ENCODE data around the gene RIN1.
A peak's percentile ranks its signal among the peaks of the same experiment; 100 is the strongest.
"Not testable (repeated sequence)": the region's sequence is repeated elsewhere in the genome, so short reads cannot be mapped to it uniquely, and the experiment has no call there.

The RIN1 gene

GRCh38 chr11:66331542-66332370, 4.5 kb downstream of the RIN1 start:
- no peak overlapping the region for H3K27ac Mint-ChIP-seq
- DNase-seq (ENCODE audit: low spot score in 2 of 2): no peak
- no peaks in the 10 kb centered on the region for H3K9me3 Mint-ChIP-seq
- peaks cover 35% of the 10 kb centered on the region for H3K4me1 Mint-ChIP-seq
- no peak overlapping the region for H3K4me3 Mint-ChIP-seq
- ATAC-seq: no peak
- peaks cover 6% of the 10 kb centered on the region for H3K36me3 Mint-ChIP-seq

- peaks cover 35% of the 10 kb centered on the region for H3K4me1 Mint-ChIP-seq
- no peaks in the 10 kb centered on the region for H3K36me3 Mint-ChIP-seq
- DNase-seq (ENCODE audit: low spot score in 2 of 2): no peak
- peak overlapping the region; percentile 23 for H3K27ac Mint-ChIP-seq
- H3K9me3 Mint-ChIP-seq: no peaks in the 10 kb centered on the region
- no peak overlapping the region for H3K4me3 Mint-ChIP-seq
- no peak for ATAC-seq
Measured at GRCh38 chr11:66330931-66331330, 5.3 kb downstream of the RIN1 start.

GRCh38 chr11:66329165-66329673, 7.0 kb downstream of the RIN1 start:
- peaks cover 36% of the 10 kb centered on the region for H3K4me1 Mint-ChIP-seq
- H3K36me3 Mint-ChIP-seq: no peaks in the 10 kb centered on the region
- DNase-seq (ENCODE audit: low spot score in 2 of 2) (no peak), ATAC-seq (no peak)
- H3K4me3 Mint-ChIP-seq: peak overlapping the region; percentile 38
- H3K27ac Mint-ChIP-seq: peak overlapping the region; percentile 68
- H3K9me3 Mint-ChIP-seq: no peaks in the 10 kb centered on the region

DNA sequence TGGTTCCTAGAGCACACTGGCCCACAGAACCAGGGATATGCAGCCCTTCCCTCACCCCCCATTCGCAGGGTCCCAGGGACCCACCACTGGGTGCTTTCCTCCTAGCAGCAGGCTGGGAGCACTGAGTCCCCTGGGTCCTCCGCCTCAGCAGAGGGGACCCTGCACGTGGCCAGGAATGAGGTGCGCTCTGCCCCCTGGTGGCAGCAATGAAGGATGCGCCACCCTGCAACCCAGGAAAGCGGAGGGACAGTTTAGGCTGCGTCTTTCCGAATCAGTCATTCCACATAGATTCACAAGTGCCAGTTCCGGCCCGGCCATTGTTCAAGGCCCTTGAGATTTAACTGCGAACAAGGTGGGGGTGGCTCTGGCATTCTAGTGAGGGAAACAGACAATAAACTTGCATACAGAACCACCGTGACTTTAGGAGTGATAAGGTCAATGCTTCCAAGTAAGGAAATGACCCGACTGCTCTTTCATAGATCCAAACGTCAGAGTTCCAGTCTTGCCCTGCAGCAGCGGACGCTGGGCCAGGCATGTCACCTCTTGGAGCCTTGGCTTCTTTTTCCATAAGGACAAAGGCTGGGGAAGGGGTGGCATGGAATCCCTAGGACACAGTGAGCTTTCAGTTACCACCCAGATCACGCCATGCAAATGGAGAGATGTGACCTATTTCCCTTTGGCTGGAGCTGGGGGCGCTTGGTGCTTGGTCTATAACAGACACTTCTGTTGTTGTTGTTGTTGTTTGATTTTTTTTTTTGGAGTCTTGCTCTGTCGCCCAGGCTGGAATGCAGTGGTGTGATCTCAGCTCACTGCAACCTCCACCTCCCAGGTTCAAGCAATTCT, 7.7 kb downstream of the RIN1 start:
- peak overlapping the region; percentile 68 for H3K27ac Mint-ChIP-seq
- H3K9me3 Mint-ChIP-seq: no peaks in the 10 kb centered on the region
- peak; percentile 87 for ATAC-seq
- H3K4me3 Mint-ChIP-seq: peak overlapping the region; percentile 38
- H3K36me3 Mint-ChIP-seq: no peaks in the 10 kb centered on the region
- peaks cover 43% of the 10 kb centered on the region for H3K4me1 Mint-ChIP-seq
- DNase-seq (ENCODE audit: low spot score in 2 of 2): peak; percentile 80 to 90

- ATAC-seq (peak; percentile 61), DNase-seq (ENCODE audit: low spot score in 2 of 2) (no peak)
- H3K27ac Mint-ChIP-seq: peak overlapping the region; percentile 68
- H3K4me1 Mint-ChIP-seq: peaks cover 48% of the 10 kb centered on the region
- H3K36me3 Mint-ChIP-seq: no peaks in the 10 kb centered on the region
- H3K9me3 Mint-ChIP-seq: no peaks in the 10 kb centered on the region
- peak overlapping the region; percentile 38 for H3K4me3 Mint-ChIP-seq
Measured at GRCh38 chr11:66328031-66328301, 8.3 kb downstream of the RIN1 start.

DNA sequence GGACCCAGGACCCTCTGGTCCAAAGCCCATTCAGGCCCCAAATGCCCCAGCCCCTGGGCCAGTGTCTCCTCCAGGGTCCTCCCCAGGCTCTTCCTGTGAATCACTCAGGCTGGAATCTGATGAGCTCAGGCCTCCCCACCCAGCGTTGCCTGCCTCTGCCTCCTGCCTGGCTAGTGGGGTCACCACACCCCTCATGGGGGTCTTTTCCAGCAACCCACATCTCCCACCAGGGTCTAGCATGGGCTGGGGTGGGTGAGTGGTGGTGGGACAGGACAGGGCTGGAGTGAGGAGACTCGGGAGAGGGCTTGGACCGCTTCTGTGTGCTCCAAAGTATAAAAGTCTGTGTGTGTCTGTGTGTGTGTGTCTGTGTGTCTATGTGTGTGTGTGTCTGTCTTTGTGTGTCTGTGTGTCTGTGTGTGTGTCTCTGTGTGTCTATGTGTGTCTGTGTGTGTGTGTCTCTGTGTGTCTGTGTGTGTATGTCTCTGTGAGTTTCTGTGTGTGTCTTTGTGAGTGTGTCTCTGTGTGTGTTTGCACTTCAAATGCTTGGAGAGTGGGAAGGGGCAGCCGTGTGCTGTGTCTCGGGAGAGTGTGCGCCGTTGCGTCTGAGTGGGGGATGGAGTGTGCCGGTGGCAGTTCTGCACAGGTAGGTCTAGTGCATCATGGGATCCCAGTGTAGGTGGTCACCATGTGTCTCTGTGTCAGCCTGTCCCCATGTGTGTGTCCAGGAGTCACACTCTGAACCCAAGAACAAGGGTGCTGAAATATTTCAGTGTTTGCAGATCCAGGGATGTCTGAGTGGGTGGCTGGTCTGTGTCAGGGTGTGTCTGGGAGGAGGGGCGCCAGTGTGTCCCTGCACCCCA, 8.8 kb downstream of the RIN1 start:
- H3K27ac Mint-ChIP-seq: peak overlapping the region; percentile 58
- ATAC-seq: no peak
- H3K4me3 Mint-ChIP-seq: peak overlapping the region; percentile 13
- no peak for DNase-seq (ENCODE audit: low spot score in 2 of 2)
- H3K36me3 Mint-ChIP-seq: no peaks in the 10 kb centered on the region
- peaks cover 54% of the 10 kb centered on the region for H3K4me1 Mint-ChIP-seq
- no peaks in the 10 kb centered on the region for H3K9me3 Mint-ChIP-seq

DNA sequence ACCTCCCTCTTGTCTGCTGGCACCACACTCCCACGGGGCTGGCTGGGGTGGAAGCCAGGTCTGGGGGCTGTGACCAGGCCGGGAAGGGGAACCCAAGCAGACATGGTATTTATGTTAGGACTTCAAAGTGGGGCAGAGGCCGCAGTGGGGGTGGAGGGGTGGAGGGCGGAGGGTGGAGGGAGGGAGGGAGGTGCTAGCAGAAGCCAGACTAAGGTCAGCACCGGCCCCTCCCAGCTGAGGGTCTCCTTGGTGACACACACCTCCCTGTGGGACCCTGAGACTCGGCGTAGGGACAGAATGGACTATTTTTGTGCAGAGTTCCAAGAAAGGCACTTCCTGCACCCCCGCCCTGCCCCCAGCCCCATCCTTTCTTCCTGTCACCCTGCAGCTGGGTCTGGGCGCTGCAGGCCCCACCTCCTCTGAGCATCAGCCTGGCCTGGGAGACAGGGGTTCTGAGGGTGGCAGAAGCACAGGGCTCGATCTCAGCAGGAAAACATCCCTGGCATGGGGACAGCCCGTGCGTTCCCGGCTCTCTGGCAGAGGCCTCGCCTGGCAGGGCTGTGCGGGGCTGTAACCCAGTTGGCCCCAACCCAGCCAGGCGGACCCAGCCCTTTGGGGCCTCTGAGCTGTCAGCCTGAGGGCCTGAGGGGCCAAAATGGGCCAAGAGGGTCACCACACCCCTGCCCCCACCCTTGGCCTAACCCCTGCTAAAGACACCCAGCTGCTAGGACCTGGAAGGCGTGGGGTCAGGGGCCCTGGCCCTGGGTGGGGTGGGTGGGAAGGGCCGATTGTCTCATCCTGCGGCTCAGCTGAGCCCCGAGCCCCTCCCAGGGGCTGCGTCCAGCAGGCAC, 9.7 kb downstream of the RIN1 start:
- DNase-seq (ENCODE audit: low spot score in 2 of 2) (peak in 1 of 2 donors; percentile 59), ATAC-seq (peak; percentile 3)
- Mint-ChIP-seq H3K27ac (peak overlapping the region; percentile 86), H3K4me3 (peak overlapping the region; percentile 19), H3K9me3 (no peaks in the 10 kb centered on the region), H3K4me1 (peaks cover 58% of the 10 kb centered on the region), H3K36me3 (no peaks in the 10 kb centered on the region)

DNA sequence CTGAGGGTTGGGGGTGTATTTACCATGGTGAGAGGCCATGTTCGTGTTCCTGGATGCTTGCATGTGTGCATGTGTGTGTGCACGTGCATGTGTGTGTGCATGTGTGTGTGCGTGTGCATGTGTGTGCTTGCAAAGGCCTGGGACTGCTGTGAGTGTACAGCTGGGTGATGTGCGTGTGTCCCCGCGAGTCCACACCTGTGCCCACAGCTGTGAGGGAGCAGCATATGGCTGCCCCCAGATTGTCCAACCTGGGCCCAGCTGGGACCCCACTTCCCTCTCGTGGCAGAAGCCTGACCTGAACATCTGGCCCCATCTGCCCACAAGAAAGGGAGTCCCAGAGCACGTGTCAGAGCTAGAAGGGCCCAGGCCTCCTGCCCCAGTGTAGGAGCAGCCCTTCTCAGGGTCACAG, 11.0 kb downstream of the RIN1 start:
- no peak for DNase-seq (ENCODE audit: low spot score in 2 of 2)
- H3K36me3 Mint-ChIP-seq: no peaks in the 10 kb centered on the region
- H3K4me1 Mint-ChIP-seq: peaks cover 58% of the 10 kb centered on the region
- H3K27ac Mint-ChIP-seq: peak overlapping the region; percentile 86
- H3K4me3 Mint-ChIP-seq: no peak overlapping the region
- ATAC-seq: no peak
- H3K9me3 Mint-ChIP-seq: no peaks in the 10 kb centered on the region

GRCh38 chr11:66324664-66325063, 11.6 kb downstream of the RIN1 start:
- Mint-ChIP-seq H3K36me3 (no peaks in the 10 kb centered on the region), H3K4me1 (peaks cover 58% of the 10 kb centered on the region), H3K4me3 (no peak overlapping the region), H3K9me3 (no peaks in the 10 kb centered on the region), H3K27ac (peak overlapping the region; percentile 37)
- DNase-seq (ENCODE audit: low spot score in 2 of 2): no peak
- ATAC-seq: no peak

GRCh38 chr11:66323684-66324083, 12.6 kb downstream of the RIN1 start:
- H3K27ac Mint-ChIP-seq: no peak overlapping the region
- peaks cover 64% of the 10 kb centered on the region for H3K4me1 Mint-ChIP-seq
- H3K9me3 Mint-ChIP-seq: no peaks in the 10 kb centered on the region
- ATAC-seq: no peak
- H3K4me3 Mint-ChIP-seq: no peak overlapping the region
- no peaks in the 10 kb centered on the region for H3K36me3 Mint-ChIP-seq
- no peak for DNase-seq (ENCODE audit: low spot score in 2 of 2)

DNA sequence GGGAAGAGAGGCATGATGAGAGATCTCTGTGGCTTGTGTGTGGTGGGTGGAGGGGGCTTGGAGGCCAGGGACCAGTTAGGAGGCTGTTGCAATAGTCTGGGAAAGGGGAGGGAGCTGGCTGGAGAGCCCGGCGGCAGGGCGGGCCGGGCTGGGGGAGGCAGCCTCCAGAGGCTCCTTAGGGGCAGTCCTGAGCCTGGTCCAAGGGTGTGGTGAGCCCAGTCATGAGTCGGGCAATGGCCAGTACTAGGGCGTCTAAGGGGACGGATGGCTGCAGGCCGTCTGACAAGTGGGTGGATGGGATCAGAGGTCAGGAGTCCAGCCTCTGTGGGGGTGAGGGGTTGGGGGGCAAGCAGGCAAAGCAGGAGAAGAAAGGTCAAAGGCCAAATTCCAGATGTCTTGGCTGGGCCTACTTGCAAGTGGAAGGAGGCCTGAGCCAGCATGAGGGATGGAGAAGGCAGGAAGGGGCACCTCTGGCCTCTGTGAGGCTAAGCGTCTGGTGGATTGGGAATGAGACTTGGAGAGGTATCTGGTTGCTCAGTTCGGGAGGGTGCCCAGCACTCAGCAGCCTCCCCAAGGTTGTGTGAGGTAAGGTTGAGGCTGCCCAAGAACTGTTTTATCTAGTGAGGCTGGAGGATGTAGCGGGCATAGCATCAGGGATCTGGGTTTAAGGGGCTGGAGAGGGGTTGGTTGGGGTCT, 13.4 kb downstream of the RIN1 start:
- DNase-seq (ENCODE audit: low spot score in 2 of 2): no peak
- H3K36me3 Mint-ChIP-seq: no peaks in the 10 kb centered on the region
- no peak for ATAC-seq
- H3K27ac Mint-ChIP-seq: no peak overlapping the region
- no peaks in the 10 kb centered on the region for H3K9me3 Mint-ChIP-seq
- no peak overlapping the region for H3K4me3 Mint-ChIP-seq
- peaks cover 64% of the 10 kb centered on the region for H3K4me1 Mint-ChIP-seq

GRCh38 chr11:66321606-66322005, 14.6 kb downstream of the RIN1 start:
- no peak for DNase-seq (ENCODE audit: low spot score in 2 of 2)
- Mint-ChIP-seq H3K27ac (no peak overlapping the region), H3K36me3 (no peaks in the 10 kb centered on the region), H3K9me3 (no peaks in the 10 kb centered on the region), H3K4me3 (no peak overlapping the region), H3K4me1 (peaks cover 62% of the 10 kb centered on the region)
- no peak for ATAC-seq

- not testable (repeated sequence) for H3K9me3 Mint-ChIP-seq; H3K36me3 Mint-ChIP-seq; H3K27ac Mint-ChIP-seq; H3K4me3 Mint-ChIP-seq; DNase-seq (ENCODE audit: low spot score in 2 of 2); ATAC-seq
- H3K4me1 Mint-ChIP-seq: peaks cover 57% of the 10 kb centered on the region
Measured at GRCh38 chr11:66320748-66321147, 15.5 kb downstream of the RIN1 start.

- H3K36me3 Mint-ChIP-seq; ATAC-seq; H3K27ac Mint-ChIP-seq; H3K9me3 Mint-ChIP-seq; DNase-seq (ENCODE audit: low spot score in 2 of 2); H3K4me3 Mint-ChIP-seq: not testable (repeated sequence)
- peaks cover 59% of the 10 kb centered on the region for H3K4me1 Mint-ChIP-seq
Measured at GRCh38 chr11:66320289-66320688, 15.9 kb downstream of the RIN1 start.
